ENCODE data around the gene CRACDL.

Gene CRACDL

DNA sequence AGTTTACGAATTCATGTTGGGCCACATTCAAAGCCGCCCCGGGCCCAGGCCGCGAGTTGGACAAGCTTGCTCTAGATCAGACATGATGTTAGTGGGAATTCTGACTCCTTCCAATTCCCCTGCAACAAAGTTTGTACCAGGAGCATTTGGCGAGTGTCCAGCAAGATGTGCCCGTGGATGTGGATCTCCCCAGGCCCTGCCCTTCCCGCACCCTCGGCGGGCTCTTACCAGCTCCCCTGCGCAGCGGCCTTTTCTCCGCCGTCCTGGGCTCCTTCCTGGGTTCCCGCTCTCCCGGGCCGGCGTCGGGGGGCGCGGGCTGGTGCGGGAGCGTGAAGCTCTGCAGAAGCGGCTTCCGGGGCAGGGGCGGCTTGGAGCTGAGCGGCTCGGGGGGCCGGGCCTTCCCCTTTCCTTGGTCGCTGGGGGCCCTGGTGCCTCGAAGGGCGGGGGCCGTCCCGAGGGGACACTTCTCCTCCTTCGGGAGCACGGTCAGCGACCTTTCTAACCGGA lies 114.3 kb downstream of the CRACDL start:
- no peak for FAIRE-seq

DNA sequence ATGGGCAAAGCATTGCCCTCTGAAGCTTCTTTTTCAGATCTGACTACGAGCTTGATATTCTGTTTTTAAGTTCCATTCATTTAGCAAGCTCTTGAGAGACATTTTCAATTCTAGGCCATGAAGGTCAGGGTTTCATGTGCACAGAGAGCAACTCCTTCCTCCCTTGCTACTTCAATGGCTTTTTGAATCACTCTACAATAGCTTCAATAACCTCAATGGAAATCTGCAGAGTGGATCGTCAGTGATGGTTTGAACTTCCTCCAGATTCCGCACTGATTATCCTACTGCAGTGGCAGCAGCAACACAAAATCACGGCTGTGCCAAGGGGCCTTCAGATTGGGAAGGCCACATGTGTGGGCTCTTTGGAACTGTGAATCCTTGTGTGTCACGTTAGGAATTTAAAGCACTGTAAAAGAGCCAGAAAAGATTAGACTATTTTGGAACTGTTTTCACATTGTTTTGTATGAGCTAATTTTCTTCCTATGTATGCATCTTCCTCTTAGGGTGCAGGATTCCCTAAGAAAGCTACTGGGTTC lies 116.7 kb downstream of the CRACDL start:
- FAIRE-seq: no peak

DNA sequence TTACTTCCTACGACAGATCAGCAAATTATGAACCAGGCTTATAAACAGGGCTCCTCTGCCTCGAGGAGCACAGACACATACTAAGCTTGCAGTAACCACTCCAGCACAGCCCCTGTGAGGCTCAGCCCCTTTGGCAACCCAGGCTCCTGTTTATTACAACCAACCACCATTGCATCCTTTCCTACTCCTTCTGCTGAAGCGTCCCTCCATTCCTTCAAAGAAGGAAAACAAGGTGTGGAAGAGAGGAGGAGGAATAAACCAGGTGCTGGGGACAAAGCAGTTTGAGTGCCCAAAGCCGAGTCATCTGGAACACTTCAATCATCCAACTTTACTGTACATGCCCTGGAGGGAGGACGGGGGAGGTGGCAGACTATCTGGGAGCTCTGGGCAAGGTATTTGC lies 117.9 kb downstream of the CRACDL start:
- no peak for FAIRE-seq

DNA sequence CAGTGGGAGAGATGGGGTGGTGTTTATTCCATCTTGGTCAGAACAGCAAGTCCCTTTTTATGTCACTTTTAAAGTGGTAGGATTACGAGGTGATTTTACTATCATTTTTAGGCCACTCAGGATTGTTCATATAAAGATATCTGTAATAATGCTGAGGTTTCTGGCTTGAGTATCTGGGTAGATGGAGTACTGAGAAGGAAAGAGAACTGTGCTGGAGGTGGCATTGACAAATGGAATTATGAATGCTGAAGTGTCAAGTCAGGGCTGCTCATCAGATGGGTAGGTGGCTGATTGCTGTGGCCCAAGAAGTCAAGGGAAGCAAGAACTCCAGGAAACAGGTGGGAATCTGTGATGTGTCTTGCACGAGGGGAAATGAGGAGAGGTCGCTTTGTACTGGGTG lies 119.7 kb downstream of the CRACDL start:
- no peak for FAIRE-seq

DNA sequence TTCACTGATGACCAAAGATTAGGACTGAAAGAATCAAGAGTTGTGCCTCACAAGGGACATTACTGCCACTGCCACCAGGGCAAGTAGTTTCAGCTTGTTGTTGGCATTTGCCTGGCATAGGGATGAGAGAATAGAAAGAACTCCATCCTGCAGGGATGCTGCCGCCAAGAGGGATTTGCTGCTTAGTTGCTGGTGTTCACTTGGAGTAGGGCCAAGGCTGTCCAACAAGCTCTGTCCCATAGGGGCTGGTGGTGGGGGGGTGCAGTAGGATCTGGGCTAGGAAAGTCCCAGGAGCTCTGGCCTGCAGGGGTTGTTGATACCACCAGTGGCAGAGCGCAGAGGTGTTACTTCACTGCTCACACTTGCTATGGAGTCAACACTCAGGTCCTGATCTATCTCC lies 120.2 kb downstream of the CRACDL start:
- no peak for FAIRE-seq

DNA sequence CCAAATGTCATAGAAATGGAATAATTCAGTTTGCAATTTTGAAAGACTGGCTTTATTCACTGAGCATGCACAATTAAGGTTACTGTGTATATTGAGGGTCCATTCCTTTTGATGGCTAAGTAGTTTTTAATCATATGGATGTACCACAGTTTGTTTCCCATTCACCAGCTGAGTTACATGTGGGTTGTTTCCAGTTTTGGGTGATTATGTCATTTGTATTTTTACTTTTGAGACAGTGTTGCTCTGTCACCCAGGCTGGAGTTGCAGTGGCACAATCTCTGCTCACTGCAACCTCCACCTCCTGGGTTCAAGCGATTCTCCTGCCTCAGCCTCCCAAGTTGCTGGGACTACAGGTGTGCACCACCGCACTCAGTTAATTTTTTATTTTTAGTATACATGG lies 124.3 kb downstream of the CRACDL start:
- no peak for FAIRE-seq

DNA sequence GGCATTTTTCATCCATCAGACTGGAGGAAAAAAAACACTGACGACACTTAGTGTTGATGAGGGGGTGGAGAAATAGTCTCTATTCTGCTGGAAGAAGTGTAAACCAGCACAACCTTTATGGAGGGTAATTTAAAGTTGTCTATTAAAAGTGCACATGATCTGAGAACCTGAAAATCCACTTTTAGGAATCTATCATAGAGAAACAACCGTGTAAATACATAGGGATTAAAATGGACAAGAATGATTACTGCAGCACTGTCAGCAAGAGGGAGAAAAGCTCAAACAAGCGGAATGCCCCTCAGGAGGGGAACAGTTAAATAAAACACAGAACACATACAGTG lies 125.5 kb downstream of the CRACDL start:
- no peak for FAIRE-seq

DNA sequence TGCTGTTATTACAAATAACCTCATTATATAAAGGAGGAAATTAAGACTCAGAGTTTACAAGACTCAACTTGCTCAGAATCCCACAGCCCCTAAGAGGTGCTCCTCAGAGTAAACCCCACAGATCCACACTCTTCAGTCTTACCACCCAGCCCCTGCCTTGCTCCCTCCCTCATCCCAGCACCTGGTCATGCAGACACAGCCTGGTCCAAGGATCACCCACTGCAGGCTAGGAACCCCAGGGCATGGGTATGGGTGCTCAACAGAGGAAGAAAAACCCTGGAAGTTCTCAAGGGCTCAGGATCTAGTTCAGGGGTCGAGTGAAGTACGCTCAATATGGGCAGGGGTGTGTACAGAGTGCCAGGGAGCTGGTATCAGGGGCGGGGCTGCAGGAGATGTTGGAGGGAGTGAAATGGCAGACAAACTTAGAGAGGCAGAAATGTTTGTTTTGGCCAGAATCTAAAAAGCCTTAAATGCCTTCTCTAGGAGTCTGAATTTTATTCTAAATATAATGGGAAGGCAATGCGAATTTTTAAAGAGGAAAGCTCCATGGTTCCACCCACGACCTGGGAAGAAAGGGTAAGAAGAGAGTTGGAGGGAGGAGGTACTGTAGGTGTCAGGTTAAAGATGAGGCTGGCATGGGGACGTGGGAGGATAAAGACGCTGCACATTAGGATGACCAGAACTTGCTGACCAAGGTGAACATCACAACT lies 126.0 kb downstream of the CRACDL start:
- peak; percentile 21 for FAIRE-seq

DNA sequence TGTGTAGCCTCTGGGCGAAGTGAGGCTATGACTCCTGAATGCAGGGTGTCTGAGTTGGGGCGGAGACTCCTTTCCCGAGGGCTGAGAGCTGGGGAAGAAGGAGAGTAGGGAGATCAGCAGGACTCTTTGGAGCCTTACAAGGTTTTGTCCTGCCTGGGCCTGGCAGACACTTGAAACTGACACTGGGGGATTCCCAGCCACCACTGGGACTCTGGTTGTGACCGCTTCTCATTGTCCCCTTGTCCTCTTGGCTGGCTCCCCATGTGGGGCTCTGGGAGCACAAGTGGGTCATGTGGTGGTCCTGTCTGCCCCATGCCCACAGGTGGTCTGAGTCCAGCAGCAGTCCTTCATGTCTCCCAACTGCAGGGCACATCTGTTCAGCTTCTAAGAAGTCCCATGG lies 126.9 kb downstream of the CRACDL start:
- no peak for FAIRE-seq

DNA sequence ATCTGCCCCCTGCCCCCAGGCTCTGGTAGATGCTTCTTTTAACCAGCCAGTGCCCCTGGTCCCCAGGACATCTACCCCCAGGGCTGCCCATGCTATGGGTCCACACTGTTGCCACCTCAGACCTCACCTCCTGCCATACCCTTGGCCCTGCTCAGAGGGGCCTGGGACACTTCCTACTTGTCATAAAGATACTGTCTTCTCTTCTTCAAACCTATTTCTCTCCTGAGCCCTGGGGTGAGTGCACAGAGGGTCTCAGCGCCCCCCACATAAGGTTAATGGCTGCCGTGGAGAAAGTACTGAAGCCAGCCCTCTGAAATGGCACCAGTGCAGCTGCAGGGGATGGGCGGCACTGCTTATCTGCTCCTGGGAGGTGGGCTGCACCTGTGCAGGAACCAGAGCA lies 127.5 kb downstream of the CRACDL start:
- no peak for FAIRE-seq

DNA sequence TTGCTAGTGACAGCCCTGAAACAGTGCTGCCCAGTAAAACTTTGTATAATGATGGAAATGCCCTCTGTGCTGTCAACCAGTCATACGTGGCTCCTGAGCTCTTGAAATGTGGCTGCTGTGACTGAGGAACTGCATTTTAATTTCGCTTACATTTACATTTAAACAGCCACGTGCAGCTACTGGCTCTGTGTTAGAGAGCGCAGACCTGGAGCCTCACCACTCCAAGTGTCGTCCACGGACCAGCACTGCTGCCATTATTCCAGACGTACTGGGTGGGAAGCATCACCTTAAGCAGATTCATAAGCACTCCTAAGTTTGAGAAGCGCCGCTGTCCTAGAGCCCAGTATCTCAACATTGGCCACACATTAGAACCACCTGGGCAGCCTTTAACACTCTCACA lies 128.1 kb downstream of the CRACDL start:
- FAIRE-seq: no peak

DNA sequence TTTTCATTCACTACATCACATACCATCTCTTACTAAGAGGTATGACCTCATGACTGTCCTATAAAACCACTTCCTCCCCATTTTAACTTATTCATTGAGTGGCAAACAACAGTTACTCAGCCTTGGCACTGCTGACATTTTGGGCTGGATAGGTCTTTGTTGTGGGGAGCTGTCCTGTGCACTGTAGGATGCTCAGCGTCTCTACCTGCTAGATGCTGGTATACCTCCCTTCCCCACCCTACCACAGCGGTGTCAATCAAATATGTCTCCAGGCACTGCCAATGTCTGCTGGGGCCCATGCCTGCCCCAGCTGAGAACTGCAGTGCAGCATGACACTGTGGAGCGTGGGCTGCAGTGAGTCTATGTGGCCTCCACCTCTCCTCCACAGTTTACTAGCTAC lies 128.8 kb downstream of the CRACDL start:
- no peak for FAIRE-seq

DNA sequence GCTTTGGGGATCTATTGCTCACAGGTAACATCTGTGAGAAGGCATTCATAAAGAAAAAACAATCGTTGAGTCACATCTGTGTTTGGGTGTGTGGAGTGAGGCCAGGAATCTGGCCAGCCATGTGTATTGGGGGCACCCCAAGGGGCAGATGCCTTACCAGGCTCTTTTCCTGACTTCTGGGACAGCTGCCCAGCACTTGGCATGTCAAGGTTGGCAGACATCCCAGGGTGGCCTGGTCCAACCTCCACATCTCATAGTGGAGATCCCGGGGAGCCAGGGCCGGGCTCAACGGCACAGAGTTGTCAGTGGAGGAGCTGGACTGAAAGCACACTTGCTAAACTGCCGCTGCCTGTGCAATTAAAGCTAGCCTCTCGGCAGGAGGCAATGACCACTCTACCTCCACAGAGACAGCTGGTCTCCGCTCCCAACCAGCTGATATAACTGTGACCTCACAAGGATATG lies 129.8 kb downstream of the CRACDL start:
- FAIRE-seq: peak; percentile 97

DNA sequence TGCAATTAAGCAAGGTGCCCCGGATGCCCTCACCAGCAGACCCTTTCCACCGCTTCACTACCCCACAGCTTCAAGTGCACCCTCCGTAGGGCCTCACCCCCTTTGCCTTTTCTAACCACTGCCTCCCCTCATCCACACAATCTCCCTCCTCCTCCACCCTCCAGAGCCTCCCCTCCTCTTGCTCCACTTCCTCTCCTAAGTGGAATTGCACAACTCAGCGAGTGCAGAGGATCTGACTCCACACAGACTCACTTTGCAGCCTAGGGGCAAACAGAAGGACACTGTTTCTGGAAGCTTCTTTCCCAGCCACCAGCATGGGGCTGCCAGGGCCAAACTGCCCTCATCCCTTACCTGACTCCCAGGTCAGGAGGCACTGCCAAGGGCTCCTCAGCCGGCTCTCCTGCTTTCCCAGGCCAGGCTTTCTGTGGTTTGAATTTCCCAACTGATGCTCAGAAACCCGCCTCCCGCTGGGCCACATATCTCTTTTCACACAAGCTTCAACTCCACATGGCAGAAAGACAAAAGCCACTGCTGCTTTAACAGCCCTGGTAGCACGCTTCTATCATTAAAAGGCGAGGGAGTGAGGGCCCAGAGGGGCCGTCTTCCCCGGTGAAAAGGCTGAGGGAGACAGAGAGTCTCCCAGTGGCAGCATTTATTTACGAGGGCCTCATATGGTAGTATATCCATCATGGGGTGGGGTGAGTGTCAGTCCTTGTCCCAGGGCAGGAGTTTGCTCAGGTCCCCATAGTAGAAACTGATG lies 130.4 kb downstream of the CRACDL start:
- FAIRE-seq: no peak

DNA sequence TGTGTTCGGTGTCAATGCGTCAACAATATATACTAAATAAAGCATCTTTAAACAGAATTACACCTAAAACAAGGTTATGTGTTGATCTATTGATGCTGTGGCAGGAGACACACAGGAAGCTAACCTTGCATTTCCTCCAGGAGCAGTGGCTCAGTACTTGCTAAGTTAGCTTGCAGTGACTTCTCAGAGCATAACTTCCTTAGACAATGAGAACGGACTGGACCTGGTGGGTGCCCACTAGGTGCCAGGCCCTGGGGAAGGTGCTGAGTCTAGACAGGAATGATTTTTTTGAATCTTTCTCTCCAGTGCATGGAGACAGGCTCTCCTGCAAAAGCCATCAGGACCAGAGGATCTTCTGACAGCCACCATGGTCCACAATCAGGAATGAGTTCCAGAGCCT lies 131.3 kb downstream of the CRACDL start:
- no peak for FAIRE-seq

DNA sequence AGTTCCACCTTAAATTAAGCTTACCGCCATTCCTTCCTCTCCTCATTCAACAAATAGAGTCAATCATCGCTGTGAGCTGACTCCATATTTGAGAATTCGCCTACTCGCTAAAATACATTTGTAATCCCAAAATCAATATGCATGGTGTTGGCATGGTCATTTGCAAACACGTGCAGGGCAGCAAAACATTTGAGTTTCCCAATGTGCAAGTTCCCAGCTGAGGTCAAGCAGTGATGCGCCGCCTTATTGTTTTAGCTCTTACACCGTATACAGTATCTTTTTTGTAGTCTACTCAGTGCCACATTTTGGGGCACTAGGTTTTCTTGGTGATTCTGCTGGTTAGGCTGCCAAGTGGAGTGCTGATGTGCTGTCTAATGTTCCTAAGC lies 131.8 kb downstream of the CRACDL start:
- no peak for FAIRE-seq

DNA sequence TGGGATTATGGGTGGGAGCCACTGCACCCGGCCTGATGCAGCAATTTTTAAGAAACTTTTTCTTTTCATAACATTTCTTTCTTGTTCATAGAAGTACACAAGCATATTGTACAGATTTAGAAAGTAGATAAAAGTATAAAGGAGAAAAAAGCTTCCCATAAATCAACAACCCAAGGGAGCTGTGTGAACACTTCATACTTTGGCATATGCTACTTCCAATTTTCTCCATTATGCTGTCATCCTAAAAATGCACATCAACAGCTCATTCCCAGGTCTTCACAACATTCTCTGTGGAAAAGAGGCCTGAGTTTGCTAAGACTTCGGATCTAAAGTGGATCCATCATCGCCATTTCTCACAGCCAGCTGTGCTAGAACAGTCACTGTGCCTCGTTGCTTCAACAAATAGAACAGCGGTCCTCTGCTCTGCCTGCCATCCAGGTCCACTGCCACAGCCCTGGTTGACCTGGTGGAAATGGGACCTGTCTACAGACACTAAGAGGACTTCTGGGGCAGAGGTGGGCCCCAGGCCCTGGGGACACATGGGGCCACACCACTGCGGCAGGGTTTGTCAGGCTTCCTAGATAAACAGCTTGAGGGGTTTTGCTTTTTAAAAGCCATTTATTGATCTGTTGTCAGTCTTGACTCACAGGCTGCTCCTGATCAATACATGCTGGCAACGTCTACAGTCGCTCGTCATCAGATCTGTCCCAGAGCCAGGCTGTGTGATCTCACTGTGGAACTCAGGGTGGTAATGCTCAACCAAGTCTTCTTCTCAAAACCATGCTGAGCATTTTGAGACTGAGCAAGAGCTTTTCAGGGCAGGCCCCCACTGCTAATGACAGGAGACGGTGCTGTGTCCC lies 132.4 kb downstream of the CRACDL start:
- no peak for FAIRE-seq

DNA sequence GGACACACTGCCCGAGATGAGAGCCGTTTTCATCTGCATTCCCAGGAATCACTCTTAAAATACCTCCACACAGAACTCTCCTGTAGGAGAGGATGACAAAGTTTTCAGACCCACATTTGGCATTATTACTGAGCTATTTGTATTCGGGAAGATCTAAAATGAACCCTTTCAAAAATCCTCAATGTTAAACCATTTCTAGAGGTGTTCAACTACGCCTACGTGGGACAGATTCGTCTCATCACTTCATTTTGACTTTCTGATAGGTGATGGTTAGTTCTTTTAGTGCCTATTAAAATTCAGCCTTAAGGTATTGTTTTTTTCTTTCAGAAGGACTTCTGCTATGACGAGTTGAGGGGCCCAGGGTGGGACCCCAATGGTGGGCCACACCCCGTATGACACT lies 133.7 kb downstream of the CRACDL start:
- FAIRE-seq: no peak

DNA sequence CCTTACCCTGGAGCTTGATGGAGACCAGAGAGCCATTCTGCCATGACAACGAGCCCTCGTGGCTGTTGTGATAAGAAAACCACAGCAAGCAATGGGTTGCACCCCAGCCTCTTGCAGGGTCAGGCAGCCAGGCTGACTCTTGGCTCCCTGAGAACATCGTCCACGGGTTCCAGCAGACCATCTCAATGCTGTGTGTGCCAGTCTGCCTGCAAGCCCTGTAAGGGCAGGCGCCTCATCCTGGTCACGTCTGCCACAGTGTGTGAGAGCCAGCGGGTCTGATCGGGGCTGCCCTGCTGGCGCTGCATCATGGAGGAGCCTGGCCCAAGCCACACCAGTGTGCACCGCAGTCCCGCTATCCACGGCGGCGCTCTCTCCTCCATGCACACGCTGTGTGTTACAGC lies 134.1 kb downstream of the CRACDL start:
- no peak for FAIRE-seq

DNA sequence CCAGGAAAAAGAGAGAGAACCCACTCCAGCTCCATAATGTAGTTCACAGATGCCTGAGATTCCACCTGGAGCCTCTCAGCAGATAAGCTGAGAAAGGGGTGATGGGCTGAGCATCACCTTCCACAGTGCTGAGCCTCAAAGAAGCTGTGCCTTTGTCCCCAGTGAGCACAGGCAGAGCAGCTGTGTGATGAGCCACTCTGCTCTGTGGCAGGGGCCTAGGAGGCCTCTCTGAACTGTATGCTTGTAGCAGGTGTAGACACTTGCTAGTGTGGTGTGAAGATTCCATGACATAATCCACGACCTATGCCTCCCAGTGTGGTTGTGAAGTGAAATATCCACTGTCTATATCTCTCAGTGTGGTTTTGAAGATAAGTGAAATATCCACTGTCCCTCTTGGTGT lies 134.7 kb downstream of the CRACDL start:
- no peak for FAIRE-seq

DNA sequence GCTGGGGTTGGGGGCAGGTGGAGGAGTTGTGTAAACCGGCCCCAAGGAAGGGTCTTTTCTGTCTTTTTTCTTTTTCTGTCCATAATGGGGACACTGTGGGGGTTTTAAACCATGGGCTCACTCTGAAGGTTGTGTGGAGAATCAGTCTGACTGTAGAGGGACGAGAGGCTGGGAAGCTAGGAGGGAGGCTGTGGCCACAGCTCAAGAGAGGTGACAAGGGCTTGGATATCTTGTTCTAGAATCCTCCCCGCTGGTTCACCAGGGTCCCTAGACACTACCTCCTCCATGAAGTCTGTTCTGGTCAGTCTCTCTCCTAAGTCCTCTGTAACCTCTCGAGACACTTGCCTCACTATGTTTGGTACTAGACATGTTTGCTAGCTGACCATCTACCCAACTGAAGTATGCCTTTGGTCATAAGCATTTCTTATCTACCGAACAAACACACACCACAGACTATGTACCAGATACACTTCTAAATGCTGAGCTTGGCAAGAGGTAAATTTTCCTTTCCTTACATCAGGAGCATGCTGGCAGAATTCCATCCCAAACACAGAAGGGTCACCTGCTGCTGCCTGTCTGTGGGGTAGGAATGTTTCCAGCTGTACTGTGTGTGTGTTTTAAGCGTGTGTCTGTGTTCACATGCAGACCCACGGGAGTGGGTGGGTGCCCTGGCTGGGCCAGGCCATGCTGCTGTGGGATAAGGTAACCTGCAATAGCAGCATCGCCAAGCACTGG lies 135.5 kb downstream of the CRACDL start:
- FAIRE-seq: no peak

Measured in islet of Langerhans (tissue), 1 donor.